GM06990 (cell line): ENCODE measurements around the gene HSD3B1.
A peak's percentile ranks its signal among the peaks of the same experiment; 100 is the strongest.

ENCODE experiments used
- DNase-seq: peaks from one replicate; pipeline ENCODE4 v3.0.0-alpha.2; 2011; ENCODE audit not compliant: insufficient read length; ENCODE audit errors: extremely low read depth
- H3K27me3 ChIP-seq: replicated peaks from 2 replicates; pipeline ENCODE4 v1.6.0; 2011; ENCODE audit warnings: low read length; ENCODE audit not compliant: control insufficient read depth, insufficient read depth
- H3K36me3 ChIP-seq: 2 replicates; pipeline ENCODE4 v1.5.1; 2011; ENCODE audit warnings: low read length; ENCODE audit not compliant: control insufficient read depth, insufficient read depth
- H3K4me3 ChIP-seq: replicated peaks from 2 replicates; pipeline ENCODE4 v1.5.1; 2011; ENCODE audit warnings: low read depth, mild to moderate bottlenecking, control low read depth, low read length
- CTCF ChIP-seq: IDR thresholded peaks from 2 replicates; pipeline ENCODE4 v1.5.1; 2011; ENCODE audit warnings: low read length, control low read depth, mild to moderate bottlenecking, inconsistent platforms; ENCODE audit not compliant: insufficient read depth, poor library complexity, severe bottlenecking

Gene HSD3B1

GRCh38 chr1:119472819-119473175, 34.2 kb upstream of the HSD3B1 start:
- Histone ChIP-seq H3K27me3 (no peaks in the 10 kb centered on the region; the same call in 1 of the 2 replicates), H3K4me3 (no peak overlapping the region), H3K36me3 (no peaks in the 10 kb centered on the region)
- no peak for TF ChIP-seq CTCF
- no peak for DNase-seq

DNA sequence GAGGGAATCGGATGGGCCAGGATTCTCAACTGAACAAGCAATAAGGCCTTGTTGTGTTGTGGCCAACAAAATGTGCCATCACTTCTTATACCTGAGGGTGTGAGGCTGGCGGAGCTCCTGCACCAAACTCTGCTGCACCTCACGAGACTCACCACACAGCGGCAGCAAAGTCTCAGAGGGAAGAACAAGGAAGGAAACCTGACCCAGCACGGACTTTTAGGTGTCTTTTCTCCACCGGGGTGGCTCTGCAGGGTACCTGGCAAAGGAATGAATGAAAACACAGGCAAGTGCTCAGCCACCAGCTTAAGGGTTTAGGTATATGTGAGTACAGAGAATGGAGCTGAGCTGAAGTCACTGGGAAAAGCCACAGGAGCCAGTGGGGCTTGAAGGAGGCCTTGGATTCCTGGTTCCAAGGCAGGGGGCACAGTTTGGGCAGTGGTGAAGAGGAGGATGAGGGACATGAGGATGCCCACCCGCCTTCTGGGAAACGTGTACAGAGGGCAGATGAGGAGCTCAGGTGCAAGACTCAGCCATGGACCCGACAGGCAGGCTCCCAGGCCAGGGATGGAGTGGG, 31.1 kb upstream of the HSD3B1 start:
- TF ChIP-seq CTCF, result peak; percentile 87
- peak; percentile 6 for DNase-seq
- H3K4me3 ChIP-seq, result no peak overlapping the region
- H3K36me3 ChIP-seq, result no peaks in the 10 kb centered on the region
- no peaks in the 10 kb centered on the region; the same call in 1 of the 2 replicates for H3K27me3 ChIP-seq

DNA sequence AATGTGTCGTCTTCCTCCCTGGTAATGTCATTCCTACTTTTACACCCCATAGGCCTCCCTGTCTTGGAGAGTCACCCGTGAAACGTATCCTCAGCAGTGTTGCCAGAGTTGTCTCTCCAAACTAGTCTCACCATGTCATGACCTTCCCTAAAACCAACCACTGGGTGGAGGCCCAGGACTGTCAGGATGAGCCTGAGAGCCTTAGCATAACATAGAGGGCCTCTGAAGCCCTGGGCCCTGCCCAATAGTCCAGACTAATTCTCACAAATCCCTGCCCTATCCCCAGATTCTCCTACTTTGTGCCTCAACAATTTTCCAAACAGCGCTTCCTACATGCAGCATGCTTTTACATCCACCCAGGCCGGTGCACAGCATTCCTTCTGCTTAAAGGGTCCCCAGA, 29.3 kb upstream of the HSD3B1 start:
- TF ChIP-seq CTCF, result no peak

GRCh38 chr1:119480175-119480574, 26.8 kb upstream of the HSD3B1 start:
- no peaks in the 10 kb centered on the region; the same call in none of the 2 replicates for H3K27me3 ChIP-seq
- no peak for DNase-seq
- no peak for TF ChIP-seq CTCF
- H3K4me3 ChIP-seq, result no peak overlapping the region
- no peaks in the 10 kb centered on the region for H3K36me3 ChIP-seq

More for the DNA sequence above, 29.3 kb upstream of the HSD3B1 start:
- no peak for DNase-seq
- H3K36me3 ChIP-seq, result no peaks in the 10 kb centered on the region
- H3K4me3 ChIP-seq, result no peak overlapping the region
- H3K27me3 ChIP-seq, result no peaks in the 10 kb centered on the region; the same call in 1 of the 2 replicates

DNA sequence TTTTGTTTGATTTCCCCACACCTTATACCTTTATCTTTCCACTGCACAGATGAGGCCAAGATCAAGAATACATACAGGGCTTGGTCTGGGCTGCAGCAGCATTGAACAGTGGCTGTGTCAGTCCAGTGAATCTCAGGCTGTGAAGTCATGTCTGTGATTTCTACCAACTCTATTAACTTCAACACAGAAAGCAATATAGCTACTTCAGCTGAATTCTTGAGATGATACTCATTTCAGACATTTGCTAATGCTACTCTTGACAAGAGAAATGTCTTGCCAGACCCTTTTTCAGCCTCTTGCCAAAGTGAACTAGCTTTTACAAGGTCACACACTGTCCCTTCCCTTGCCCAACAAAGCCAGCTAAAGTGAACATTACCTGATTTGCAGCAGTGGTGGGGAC, 25.1 kb upstream of the HSD3B1 start:
- TF ChIP-seq CTCF, result no peak

More for the DNA sequence above, 25.1 kb upstream of the HSD3B1 start:
- Histone ChIP-seq H3K4me3 (no peak overlapping the region), H3K36me3 (no peaks in the 10 kb centered on the region), H3K27me3 (no peaks in the 10 kb centered on the region; the same call in none of the 2 replicates)
- DNase-seq, result no peak
